Sigmoid colon (tissue), 4 donors: ENCODE measurements around the gene LYPLAL1.

ENCODE experiments used
- CTCF ChIP-seq, 4 experiments: fragments of 450-650 bp in 3 of 4; fragments of 200-600 bp in 1 of 4; IDR thresholded peaks; one replicate each; pipeline ENCODE4 v1.5.1; 2016 to 2019; ENCODE audit warnings: antibody characterized with exemption in 4 of 4, mild to moderate bottlenecking in 3 of 4, moderate library complexity in 2 of 4
- EP300 ChIP-seq, 4 donors: sonication (generic); formaldehyde crosslinking; IDR thresholded peaks; one replicate each; pipeline ENCODE4 v1.6.1; 2017; ENCODE audit warnings: antibody characterized with exemption in 4 of 4

- TF ChIP-seq CTCF (IDR thresholded peaks at IDR 0.05) (no peak), EP300 (IDR thresholded peaks at IDR 0.05) (no peak)
Observed at GRCh38 chr1:219128957-219129356, 44.7 kb upstream of the LYPLAL1 start.
